Measurements from ENCODE around the gene ZNF567. TPM values are rescaled to one million over a fixed set of nuclear protein-coding genes. Genes with fewer than 3 reads are reported as not detected.

The ZNF567 gene
- total and polyA plus RNA-seq, 8 donors = 0.58 to 37.9 (median 6.0) TPM

DNA sequence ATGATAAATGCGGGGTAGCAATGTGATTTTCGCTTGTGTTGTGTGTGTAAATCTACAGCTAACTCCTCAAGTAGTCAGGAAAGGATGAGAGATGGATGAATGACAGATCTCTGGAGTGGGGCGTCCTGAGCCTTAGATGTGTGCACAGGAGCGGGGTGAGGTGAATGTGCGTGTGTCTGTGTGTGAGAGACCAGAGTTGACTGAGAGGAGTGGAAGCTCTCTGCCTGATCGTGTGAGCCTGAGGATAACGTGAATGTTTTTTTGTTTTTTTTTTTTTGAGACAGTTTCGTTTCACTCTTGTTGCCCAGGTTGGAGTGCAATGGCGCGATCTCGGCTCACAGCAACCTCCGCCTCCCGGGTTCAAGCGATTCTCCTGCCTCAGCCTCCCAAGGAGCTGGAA lies 21.6 kb upstream of the ZNF567 start:
- intact Hi-C loops (cut with DNase I; ENCODE audit: low total_unique reads) = no loop called here
- Histone ChIP-seq H3K4me1 (peaks cover 5 to 24% (median 18%) of the 10 kb centered on the region in 4 donors), H3K9me3 (peaks cover 0 to 66% (median 31%) of the 10 kb centered on the region in 4 donors), H3K4me3 (peak overlapping the region; percentile 61 to 89 (median 80)), H3K27me3 (no peaks in the 10 kb centered on the region), H3K27ac (no peak overlapping the region), H3K36me3 (peaks cover 2 to 55% (median 41%) of the 10 kb centered on the region in 4 donors)
- WGBS, 5 donors = 47 to 67% (median 50%) methylated on average over 14 of the region's 14 CpGs
- no peak for TF ChIP-seq POLR2A (IDR thresholded peaks at IDR 0.05)
- TF ChIP-seq, protein P1, sequence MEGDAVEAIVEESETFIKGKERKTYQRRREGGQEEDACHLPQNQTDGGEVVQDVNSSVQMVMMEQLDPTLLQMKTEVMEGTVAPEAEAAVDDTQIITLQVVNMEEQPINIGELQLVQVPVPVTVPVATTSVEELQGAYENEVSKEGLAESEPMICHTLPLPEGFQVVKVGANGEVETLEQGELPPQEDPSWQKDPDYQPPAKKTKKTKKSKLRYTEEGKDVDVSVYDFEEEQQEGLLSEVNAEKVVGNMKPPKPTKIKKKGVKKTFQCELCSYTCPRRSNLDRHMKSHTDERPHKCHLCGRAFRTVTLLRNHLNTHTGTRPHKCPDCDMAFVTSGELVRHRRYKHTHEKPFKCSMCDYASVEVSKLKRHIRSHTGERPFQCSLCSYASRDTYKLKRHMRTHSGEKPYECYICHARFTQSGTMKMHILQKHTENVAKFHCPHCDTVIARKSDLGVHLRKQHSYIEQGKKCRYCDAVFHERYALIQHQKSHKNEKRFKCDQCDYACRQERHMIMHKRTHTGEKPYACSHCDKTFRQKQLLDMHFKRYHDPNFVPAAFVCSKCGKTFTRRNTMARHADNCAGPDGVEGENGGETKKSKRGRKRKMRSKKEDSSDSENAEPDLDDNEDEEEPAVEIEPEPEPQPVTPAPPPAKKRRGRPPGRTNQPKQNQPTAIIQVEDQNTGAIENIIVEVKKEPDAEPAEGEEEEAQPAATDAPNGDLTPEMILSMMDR (IDR thresholded peaks at IDR 0.05) = no peak
- TF ChIP-seq EP300 (IDR thresholded peaks at IDR 0.05) = no peak
- no peak for DNase-seq

DNA sequence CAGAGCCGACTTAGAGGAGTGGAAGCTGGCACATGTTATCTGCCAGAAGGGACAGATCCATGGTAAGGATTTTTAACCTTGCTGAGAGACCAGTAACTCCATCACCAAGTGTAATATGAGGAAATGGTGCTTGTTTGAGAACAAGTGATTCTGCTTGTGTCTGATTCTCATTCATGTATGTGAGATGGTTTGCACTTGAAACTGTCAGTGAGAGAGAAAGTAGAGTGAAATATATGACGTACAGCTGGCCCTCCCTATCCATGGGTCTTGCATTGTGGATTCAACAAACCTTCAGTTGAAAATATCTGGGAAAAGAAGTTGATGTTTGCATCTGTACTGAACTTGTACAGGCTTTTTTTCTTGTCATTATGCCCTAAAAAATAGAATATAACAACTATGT lies 18.8 kb upstream of the ZNF567 start:
- Histone ChIP-seq H3K36me3 (peaks cover 0 to 55% (median 26%) of the 10 kb centered on the region in 4 donors), H3K4me3 (peak overlapping the region in 1 of 4 donors; percentile 61), H3K27me3 (no peaks in the 10 kb centered on the region), H3K9me3 (peaks cover 4 to 68% (median 40%) of the 10 kb centered on the region in 4 donors), H3K27ac (no peak overlapping the region), H3K4me1 (peaks cover 5 to 24% (median 18%) of the 10 kb centered on the region in 4 donors)
- WGBS, 5 donors = 70 to 84% (median 75%) methylated on average over 2 of the region's 2 CpGs
- no peak for DNase-seq
- TF ChIP-seq, protein P1 (IDR thresholded peaks at IDR 0.05) = no peak
- TF ChIP-seq POLR2A (IDR thresholded peaks at IDR 0.05) (no peak), POLR2AphosphoS5 (IDR thresholded peaks at IDR 0.05) (no peak), EP300 (IDR thresholded peaks at IDR 0.05) (no peak)
- intact Hi-C loops (cut with DNase I; ENCODE audit: low total_unique reads) = no loop called here

DNA sequence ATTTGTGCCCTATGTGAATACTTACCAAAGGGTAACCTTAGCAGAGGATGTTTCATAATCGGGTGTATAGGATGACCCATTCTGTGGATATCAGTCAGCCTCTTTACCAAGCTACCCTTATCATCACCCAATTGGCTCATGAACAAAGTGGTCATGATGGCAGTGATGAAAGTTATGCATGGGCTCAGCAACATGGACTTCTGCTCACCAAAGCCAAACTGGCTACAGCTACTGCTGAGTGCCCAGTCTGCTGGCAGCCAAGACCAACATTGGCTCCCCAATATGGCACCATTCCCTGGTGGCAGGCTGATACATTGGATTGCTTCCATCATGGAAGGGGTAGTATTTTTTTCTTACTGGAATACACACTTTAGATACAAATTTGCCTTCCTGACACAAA lies 15.0 kb upstream of the ZNF567 start:
- no peak overlapping the region for H3K27ac ChIP-seq
- intact Hi-C loops (cut with DNase I; ENCODE audit: low total_unique reads) = no loop called here
- no peak overlapping the region for H3K4me3 ChIP-seq
- H3K9me3 ChIP-seq = peaks cover 0 to 87% (median 59%) of the 10 kb centered on the region in 4 donors
- H3K4me1 ChIP-seq = peaks cover 0 to 12% (median 10%) of the 10 kb centered on the region in 4 donors
- 95 to 100% (median 100%) methylated on average over 1 of the region's 1 CpG for whole genome bisulfite sequencing, 5 donors
- H3K27me3 ChIP-seq = no peaks in the 10 kb centered on the region
- TF ChIP-seq POLR2A (IDR thresholded peaks at IDR 0.05) = no peak
- no peak for TF ChIP-seq EP300 (IDR thresholded peaks at IDR 0.05)
- TF ChIP-seq, protein P1 (IDR thresholded peaks at IDR 0.05) = no peak
- peaks cover 0 to 56% (median 14%) of the 10 kb centered on the region in 4 donors for H3K36me3 ChIP-seq
- DNase-seq = no peak

DNA sequence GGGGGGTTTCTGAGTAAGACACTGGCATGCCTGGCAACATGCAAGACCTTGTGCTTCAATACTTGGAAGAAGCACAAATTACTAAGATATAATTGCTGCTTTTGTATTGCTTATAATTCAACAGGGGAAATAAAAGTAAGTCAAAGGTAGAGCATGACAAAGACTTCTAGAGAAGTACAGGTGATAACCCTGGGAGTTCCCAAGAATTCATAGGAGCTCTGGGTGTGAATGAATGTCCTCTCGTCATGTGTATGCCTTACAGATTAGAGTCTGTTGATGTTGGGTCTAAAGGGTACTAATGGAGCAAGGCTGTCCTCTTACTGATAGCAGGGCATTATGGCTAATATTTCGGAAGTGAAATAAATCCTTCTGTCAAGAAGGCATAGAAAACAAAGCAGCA lies 13.2 kb upstream of the ZNF567 start:
- no peak overlapping the region for H3K27ac ChIP-seq
- H3K36me3 ChIP-seq = peaks cover 2 to 74% (median 30%) of the 10 kb centered on the region in 4 donors
- DNase-seq = no peak
- TF ChIP-seq POLR2A (IDR thresholded peaks at IDR 0.05) (no peak), EP300 (IDR thresholded peaks at IDR 0.05) (no peak), POLR2AphosphoS5 (IDR thresholded peaks at IDR 0.05) (no peak)
- TF ChIP-seq, protein P1 (IDR thresholded peaks at IDR 0.05) = no peak
- peaks cover 0 to 95% (median 67%) of the 10 kb centered on the region in 4 donors for H3K9me3 ChIP-seq
- H3K27me3 ChIP-seq = no peaks in the 10 kb centered on the region
- no peak overlapping the region for H3K4me3 ChIP-seq
- 89 to 97% (median 93%) methylated on average over 2 of the region's 2 CpGs for WGBS, 5 donors
- H3K4me1 ChIP-seq = no peaks in the 10 kb centered on the region
- intact Hi-C loops (cut with DNase I; ENCODE audit: low total_unique reads) = no loop called here

Data from stomach (tissue), 9 donors.